Measurements from ENCODE around the gene REXO2.

The REXO2 gene

DNA sequence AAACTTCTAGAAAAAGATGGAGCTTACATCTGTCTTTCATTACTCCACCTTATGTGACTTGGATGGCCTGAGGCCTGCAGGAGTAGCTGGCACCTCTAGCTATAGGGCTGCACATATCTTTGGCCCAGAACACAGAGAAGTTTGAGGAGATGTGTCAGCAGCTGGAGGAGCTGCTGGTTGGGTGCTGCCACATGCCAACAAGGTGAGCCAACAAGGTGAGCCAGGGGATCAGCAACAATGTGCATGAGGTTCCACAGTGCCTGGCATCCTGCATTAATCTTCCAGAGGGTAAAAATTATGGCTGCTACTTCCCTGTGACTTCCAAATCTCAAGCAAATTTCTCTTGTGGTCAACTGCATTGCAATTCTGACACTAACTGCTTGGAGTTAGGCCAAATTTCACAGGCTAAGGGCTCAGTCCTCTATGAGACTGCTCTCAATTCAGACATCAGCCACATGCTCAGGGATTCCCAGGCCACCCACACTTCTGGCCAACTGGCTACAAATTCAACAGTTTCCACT is 22.8 kb upstream of the REXO2 start:
- no peaks in the 10 kb centered on the region for H3K4me1 ChIP-seq (ENCODE audit: control insufficient read depth, insufficient read depth, low read length)
- no peak overlapping the region for H3K4me3 ChIP-seq (ENCODE audit: low read depth, low read length)
- POLR2A ChIA-PET, result no interaction called here
- TF ChIP-seq, protein P1, sequence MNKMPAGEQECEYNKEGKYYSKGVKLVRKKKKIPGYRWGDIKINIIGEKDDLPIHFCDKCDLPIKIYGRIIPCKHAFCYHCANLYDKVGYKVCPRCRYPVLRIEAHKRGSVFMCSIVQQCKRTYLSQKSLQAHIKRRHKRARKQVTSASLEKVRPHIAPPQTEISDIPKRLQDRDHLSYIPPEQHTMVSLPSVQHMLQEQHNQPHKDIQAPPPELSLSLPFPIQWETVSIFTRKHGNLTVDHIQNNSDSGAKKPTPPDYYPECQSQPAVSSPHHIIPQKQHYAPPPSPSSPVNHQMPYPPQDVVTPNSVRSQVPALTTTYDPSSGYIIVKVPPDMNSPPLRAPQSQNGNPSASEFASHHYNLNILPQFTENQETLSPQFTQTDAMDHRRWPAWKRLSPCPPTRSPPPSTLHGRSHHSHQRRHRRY (tag by site-specific recombination; IDR thresholded peaks at IDR 0.05), result no peak
- no peak for TF ChIP-seq SP3 (tag by site-specific recombination; IDR thresholded peaks at IDR 0.05)
- TF ChIP-seq ZNF654 (tag by site-specific recombination; IDR thresholded peaks at IDR 0.05; ENCODE audit: low read depth), result no peak
- TF ChIP-seq KLF8 (tag by site-specific recombination; IDR thresholded peaks at IDR 0.05), result no peak
- no peak for TF ChIP-seq ZNF223 (tag by site-specific recombination; IDR thresholded peaks at IDR 0.05)
- no peak for TF ChIP-seq ZNF10 (tag by site-specific recombination; IDR thresholded peaks at IDR 0.05)
- no peak for TF ChIP-seq TRIM28 (IDR thresholded peaks at IDR 0.05; ENCODE audit: borderline replicate concordance, low read length)
- no peak for TF ChIP-seq TCF7L2 (IDR thresholded peaks at IDR 0.05; ENCODE audit: borderline replicate concordance, low read depth, low read length)
- peaks cover 0 to 33% of the 10 kb centered on the region in 2 experiments; a peak in 1 of 3 replicates for H3K36me3 ChIP-seq (ENCODE audit: control insufficient read depth in 2 of 2, insufficient read depth in 1 of 2, low read length in 2 of 2)
- no peak overlapping the region for H3K27ac ChIP-seq (ENCODE audit: extremely low read depth, low read depth, low read length)
- no peaks in the 10 kb centered on the region for H3K9me3 ChIP-seq (ENCODE audit: control insufficient read depth, insufficient read depth, low read depth, low read length)
- CTCF ChIA-PET, result no interaction called here

DNA sequence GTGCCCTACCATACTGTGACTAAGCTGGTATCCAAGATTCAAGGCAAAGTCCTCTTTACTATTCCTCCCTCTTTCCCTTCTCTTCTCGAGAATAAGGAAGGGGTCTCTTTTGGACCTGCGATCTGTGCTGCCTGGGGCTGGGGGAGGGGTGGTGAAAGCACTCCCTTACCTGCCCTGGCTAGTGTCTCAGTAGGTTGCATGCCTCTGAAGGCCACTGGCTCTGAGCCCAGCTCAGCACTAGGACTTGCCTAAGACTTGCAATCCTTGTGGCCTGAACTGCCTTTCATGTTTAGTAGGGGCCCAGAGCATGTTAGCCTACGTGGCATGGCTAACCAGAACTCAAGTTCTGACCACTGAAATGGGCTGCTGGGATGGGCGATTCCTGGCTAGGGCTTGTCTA is 13.0 kb upstream of the REXO2 start:
- POLR2A ChIA-PET, result no interaction called here
- Histone ChIP-seq H3K4me1 (ENCODE audit: control insufficient read depth, insufficient read depth, low read length) (no peaks in the 10 kb centered on the region), H3K4me3 (ENCODE audit: low read depth, low read length) (no peak overlapping the region), H3K9me3 (ENCODE audit: control insufficient read depth, insufficient read depth, low read depth, low read length) (no peaks in the 10 kb centered on the region), H3K27ac (ENCODE audit: extremely low read depth, low read depth, low read length) (no peak overlapping the region), H3K36me3 (ENCODE audit: control insufficient read depth in 2 of 2, insufficient read depth in 1 of 2, low read length in 2 of 2) (peaks cover 0 to 6% of the 10 kb centered on the region in 2 experiments; a peak in 1 of 3 replicates)
- CTCF ChIA-PET, result interaction anchor here (0.6 kb wide), 1 partner anchor 39 kb away, joined by 3 read pairs; no protein-coding TSS in a partner anchor
- TF ChIP-seq ZNF488 (tag by site-specific recombination; IDR thresholded peaks at IDR 0.05), result no peak
- TF ChIP-seq ZNF175 (tag by site-specific recombination; IDR thresholded peaks at IDR 0.05), result no peak
- no peak for TF ChIP-seq ZBTB6 (tag by site-specific recombination; IDR thresholded peaks at IDR 0.05)
- TF ChIP-seq GLIS1 (tag by site-specific recombination; IDR thresholded peaks at IDR 0.05), result no peak
- TF ChIP-seq ZNF16 (tag by site-specific recombination; IDR thresholded peaks at IDR 0.05; ENCODE audit: low read depth), result no peak
- TF ChIP-seq PRDM1 (tag by site-specific recombination; IDR thresholded peaks at IDR 0.05), result no peak
- no peak for TF ChIP-seq ZNF660 (tag by site-specific recombination; IDR thresholded peaks at IDR 0.05)
- no peak for TF ChIP-seq ZNF792 (tag by site-specific recombination; IDR thresholded peaks at IDR 0.05)

DNA sequence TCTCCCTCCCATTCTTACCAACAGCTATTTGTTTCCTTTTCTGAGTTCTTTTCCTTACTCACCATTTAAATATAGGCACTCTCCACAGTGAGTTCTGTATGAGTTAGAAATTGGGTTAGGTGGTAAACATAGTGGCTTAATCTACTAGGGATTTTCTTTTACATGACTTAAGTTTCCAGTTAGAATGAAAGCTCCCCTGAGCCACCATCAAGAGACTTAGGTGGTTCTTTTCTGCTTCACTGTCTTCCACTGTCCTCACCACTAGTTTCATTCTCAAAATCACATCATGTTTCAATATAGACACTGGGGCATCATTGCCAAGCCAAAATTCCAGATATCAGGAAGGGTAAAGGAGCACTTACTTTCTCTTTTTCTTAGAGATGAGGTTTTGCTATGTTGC is 9.0 kb upstream of the REXO2 start:
- Histone ChIP-seq H3K36me3 (ENCODE audit: control insufficient read depth in 2 of 2, insufficient read depth in 1 of 2, low read length in 2 of 2) (peaks cover 0 to 5% of the 10 kb centered on the region in 2 experiments; a peak in 1 of 3 replicates), H3K9me3 (ENCODE audit: control insufficient read depth, insufficient read depth, low read depth, low read length) (no peaks in the 10 kb centered on the region), H3K4me3 (ENCODE audit: low read depth, low read length) (no peak overlapping the region), H3K4me1 (ENCODE audit: control insufficient read depth, insufficient read depth, low read length) (no peaks in the 10 kb centered on the region), H3K27ac (ENCODE audit: extremely low read depth, low read depth, low read length) (no peak overlapping the region)
- ChIA-PET POLR2A (no interaction called here), CTCF (interaction anchor here (0.7 kb wide), 1 partner anchor 18 kb away, joined by 3 read pairs; no protein-coding TSS in a partner anchor)
- TF ChIP-seq RBAK (tag by site-specific recombination; IDR thresholded peaks at IDR 0.05) (no peak), ZNF561 (tag by site-specific recombination; IDR thresholded peaks at IDR 0.05; ENCODE audit: borderline replicate concordance) (no peak), ZSCAN18 (tag by site-specific recombination; IDR thresholded peaks at IDR 0.05) (no peak), SETDB1 (IDR thresholded peaks at IDR 0.05; ENCODE audit: insufficient read length, low read length) (no peak), SP7 (tag by site-specific recombination; IDR thresholded peaks at IDR 0.05) (no peak), YY1 (tag by site-specific recombination; IDR thresholded peaks at IDR 0.05) (no peak), ZNF311 (tag by site-specific recombination; IDR thresholded peaks at IDR 0.05; ENCODE audit: borderline replicate concordance) (no peak)
- TF ChIP-seq, protein P2, sequence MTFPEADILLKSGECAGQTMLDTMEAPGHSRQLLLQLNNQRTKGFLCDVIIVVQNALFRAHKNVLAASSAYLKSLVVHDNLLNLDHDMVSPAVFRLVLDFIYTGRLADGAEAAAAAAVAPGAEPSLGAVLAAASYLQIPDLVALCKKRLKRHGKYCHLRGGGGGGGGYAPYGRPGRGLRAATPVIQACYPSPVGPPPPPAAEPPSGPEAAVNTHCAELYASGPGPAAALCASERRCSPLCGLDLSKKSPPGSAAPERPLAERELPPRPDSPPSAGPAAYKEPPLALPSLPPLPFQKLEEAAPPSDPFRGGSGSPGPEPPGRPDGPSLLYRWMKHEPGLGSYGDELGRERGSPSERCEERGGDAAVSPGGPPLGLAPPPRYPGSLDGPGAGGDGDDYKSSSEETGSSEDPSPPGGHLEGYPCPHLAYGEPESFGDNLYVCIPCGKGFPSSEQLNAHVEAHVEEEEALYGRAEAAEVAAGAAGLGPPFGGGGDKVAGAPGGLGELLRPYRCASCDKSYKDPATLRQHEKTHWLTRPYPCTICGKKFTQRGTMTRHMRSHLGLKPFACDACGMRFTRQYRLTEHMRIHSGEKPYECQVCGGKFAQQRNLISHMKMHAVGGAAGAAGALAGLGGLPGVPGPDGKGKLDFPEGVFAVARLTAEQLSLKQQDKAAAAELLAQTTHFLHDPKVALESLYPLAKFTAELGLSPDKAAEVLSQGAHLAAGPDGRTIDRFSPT (tag by site-specific recombination; IDR thresholded peaks at IDR 0.05), result no peak
- TF ChIP-seq, protein P3, sequence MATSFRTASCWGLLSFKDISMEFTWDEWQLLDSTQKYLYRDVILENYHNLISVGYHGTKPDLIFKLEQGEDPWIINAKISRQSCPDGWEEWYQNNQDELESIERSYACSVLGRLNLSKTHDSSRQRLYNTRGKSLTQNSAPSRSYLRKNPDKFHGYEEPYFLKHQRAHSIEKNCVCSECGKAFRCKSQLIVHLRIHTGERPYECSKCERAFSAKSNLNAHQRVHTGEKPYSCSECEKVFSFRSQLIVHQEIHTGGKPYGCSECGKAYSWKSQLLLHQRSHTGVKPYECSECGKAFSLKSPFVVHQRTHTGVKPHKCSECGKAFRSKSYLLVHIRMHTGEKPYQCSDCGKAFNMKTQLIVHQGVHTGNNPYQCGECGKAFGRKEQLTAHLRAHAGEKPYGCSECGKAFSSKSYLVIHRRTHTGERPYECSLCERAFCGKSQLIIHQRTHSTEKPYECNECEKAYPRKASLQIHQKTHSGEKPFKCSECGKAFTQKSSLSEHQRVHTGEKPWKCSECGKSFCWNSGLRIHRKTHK (tag by site-specific recombination; IDR thresholded peaks at IDR 0.05), result no peak

All from HEK293 (cell line).